Stimulated activated CD4-positive, alpha-beta T cell treated with anti-CD3 and anti-CD28 coated beads, TNF-alpha, amount 100 ng/mL, for 24 hours (primary cell): ENCODE measurements around the gene HSD11B2.
A peak's percentile ranks its signal among the peaks of the same experiment; 100 is the strongest.
"Not testable (repeated sequence)": the region's sequence is repeated elsewhere in the genome, so short reads cannot be mapped to it uniquely, and the experiment has no call there.

Experiments used
- DNase-seq, 3 experiments: peaks; one replicate each; pipeline ENCODE4 v3.0.0-alpha.2; 2020; ENCODE audit warnings: low read depth in 3 of 3

The HSD11B2 gene

DNA sequence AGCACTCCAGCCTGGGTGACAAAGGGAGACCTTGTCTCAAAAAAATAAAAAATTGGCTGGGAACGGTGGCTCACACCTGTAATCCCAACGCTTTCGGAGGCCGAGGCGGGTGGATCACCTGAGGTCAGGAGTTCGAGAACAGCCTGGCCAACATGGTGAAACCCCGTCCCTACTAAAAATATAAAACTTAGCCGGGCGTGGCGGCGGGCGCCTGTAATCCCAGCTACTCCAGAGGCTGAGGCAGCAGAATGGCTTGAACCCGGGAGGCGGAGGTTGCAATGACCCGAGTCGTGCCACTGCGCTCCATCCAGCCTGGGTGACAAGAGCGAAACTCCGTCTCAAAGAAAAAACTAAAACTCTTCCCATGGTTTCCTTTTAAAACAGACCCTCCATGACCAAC lies 15.5 kb upstream of the HSD11B2 start:
- DNase-seq: not testable (repeated sequence)

DNA sequence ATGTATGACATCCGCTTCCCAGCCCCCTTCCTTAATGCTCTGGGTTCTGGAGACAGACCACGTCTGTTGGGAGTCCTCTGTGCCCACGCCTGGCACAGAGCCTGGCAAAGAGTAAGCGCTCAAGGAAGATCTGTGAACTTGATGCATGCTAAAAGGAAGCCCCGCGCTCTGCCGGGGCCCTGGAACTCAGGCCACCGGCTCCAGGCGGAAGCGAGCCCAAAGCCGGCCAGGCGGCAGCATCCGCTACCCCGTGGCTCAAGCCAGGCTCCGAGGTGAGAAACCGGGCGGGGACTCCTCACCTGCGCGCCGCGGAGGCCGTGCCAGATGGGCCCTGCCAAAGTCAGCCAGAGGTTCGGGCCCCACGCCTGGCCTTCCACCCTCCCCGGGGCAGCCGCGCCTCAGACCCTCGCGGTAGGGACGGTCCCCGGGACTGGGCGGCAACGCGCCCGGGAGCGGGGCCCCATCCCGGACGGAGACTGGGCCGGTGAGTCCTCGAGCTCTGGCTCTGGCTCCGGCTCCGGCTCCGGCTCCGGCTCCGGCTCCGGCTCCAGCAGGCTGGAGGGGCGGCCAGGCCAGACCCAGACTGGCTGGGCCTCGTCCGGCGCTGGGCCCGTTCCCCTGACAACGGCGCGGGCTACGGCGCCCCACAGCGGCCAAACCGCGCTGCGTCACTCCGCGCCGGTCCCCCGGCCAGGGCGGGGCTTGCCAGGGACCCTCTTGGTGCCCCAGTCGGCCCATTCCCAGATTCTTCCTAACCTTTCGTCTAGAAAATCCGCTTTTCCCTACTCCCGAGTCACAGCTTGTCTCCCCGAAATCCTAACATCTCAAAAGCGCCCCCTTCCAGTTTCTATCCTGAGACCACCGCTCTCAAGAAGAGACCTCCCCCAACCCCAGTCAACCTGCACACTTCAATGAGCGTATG lies 14.8 kb upstream of the HSD11B2 start, which contains the start of gene ZDHHC1:
Gene ZDHHC1 (minus strand): TSS at position 606 of the 922 bp plus-strand sequence. CDS start 8,702 bp downstream, outside the sequence.
- DNase-seq: peak in 2 of 3 experiments; percentile 14 to 49

DNA sequence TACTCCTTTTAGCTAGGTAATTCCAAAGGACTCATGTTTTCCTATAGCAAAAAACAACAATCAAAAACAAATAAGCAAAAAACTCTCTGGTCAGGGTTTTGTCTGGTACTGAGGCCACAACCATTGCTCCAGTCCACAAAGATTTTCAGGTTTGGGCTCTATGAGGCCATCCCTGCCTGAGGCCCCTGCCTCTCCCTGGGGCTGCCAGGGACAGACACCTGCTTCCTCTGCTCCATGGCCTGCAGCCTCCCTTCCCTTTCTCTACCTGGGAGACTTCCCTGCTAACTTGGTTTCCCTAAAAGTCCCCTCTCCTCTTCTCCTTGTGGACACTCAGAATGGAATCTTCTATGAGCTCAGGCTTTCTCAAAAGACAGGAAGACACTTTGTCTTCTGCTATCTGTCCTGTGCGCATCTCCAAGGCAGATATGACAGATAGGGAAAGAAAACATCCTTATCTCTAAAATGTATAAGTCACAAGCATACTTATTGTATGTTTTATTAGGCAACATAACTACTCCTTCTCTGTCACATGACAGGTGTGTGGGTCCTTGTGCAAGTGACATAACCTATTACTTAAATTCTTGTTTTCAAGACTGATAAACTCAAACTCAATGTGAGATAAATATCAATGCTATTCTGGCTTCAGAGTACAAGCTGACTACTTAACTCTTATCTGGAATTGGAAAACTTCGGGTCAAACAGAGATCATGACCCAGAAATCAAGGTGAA lies 13.4 kb upstream of the HSD11B2 start:
- DNase-seq: no peak

DNA sequence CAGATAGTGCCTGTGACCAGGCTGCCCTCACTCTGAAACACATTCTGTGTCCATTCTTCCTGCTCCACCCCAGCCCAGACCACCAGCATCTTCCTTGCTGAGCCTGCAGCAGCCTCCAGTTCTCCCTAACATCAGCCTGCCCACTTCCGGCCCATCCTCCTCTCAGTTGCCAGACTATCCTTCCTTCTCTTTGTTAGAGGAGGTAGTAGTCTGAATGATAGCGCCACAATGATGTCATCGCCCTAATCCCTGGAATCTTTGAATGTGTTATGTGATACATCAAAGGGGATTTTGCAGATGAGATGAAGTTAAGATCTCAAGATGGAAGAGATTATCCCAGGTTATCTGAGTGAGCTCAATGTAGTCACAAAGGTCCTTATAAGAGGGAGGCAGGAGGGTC lies 11.4 kb upstream of the HSD11B2 start:
- DNase-seq: no peak

DNA sequence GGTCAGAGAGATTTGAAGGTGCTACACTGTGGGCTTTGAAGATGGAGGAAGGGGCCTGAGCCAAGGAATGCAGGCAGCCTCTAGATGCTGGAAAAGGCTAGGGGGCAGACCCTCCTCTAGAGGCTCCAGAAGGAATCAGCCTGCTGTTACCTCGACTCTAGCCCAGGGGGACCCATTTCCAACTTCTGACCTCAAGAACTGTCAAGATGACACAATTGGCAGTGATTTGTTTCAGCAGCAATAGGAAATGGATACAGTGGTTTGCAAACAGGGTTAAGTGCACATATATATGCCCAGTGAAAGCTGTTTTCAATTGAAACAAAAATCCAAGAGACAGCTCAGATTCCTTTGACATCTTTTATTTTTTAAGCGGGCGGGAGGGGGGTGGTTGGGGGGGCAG lies 11.0 kb upstream of the HSD11B2 start:
- no peak for DNase-seq

DNA sequence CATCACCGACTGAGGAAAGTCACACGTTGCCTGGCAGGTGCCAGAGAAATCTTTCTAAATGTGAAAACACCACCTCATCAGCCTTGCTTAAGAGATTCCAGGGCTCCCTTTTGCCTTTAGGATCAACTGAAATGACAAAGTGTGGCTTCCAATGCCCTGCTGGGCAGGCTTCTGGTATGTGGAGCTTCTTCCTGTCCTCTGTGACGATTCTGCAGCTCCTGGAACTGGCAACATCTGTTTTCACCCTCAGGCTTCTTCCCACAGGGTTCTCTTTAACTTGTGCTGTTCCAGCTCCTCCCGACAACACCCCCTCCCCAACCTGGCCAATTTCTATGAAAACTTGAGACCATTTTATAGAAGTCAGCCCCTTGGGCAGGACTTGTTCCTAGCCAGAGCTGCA lies 9.9 kb upstream of the HSD11B2 start:
- DNase-seq: no peak

DNA sequence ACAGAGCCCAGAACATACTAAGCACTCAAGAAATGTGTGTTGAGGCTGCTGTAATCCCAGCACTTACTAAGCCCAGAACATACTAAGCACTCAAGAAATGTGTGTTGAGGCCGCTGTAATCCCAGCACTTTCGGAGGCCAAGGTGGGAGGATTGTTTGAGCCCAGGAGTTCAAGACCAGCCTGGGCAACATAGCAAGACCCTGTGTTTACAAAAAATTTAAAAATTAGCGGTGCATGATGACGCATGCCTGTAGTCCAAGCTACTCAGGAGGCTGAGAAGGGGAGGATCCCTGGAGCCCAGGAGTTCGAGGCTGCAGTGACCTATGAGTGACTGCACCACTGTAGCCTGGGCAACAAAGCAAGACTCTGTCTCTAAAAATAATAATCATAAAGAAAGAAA lies 7.9 kb upstream of the HSD11B2 start:
- no peak for DNase-seq

DNA sequence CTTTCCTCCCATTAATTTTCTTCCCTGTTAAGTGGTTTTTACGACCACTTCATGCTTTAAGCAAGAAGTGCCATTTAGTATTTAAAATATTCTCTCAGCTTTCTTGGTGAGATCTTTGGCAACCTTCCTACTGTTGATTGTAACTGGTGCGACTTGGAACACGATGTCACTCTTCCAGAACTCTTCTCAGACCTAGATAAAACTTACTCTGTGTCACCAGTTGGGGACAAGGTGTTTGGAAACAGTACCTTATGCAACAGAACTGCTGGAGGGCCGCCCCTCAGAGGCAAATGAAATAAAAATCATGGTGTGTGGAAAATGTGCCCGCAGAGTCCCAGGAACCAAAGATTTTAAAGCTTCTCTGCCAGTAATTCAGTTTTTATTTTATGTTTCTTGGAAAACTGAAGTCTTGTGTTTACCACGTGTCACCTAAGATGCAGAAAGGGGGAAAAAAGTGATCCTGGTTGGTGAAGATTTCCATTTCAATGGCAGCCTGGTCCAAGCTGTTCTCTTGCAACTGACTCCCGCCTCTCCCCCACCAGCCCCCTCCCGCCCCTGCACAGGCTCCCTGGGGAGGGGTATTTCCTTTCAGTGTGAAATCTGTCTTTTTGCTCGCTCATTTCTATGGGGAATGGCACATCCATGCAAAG lies 7.2 kb upstream of the HSD11B2 start:
- DNase-seq: no peak

DNA sequence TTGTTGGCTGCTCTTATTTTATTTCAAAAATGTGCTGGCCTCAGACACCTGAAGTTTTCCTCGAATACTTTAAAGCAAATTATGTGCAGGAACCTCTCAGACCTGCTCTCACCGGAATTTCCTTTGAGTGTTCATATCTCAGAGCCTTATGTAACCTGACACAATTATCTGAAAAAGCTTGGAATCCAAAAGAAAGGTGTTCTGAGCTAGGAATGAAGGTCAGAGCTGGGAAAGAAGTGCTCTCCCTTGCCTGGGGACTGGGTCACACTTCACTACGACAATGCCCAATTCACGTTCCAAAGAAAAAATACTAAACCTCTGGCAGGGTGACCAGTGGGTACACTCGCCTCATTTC lies 6.7 kb upstream of the HSD11B2 start:
- DNase-seq: no peak

DNA sequence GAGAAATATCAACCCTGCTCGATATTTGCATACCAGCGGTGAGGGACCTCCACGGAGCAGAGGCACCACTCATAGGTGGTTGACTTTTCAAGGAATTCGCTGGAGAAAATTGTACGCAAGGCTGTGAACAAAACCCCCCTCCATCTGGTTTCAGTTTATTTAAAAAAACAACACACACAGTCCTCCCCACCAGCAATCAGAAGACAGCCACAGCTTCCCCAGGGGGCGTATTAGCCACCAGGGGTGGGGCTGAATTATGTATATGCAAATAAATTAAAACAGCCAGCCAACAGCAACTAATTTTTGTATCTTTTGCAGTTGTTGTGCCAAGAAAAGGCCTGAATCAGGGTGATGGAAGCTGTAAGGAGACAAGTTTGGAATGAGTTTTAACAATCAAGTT lies 5.9 kb upstream of the HSD11B2 start:
- DNase-seq: no peak

DNA sequence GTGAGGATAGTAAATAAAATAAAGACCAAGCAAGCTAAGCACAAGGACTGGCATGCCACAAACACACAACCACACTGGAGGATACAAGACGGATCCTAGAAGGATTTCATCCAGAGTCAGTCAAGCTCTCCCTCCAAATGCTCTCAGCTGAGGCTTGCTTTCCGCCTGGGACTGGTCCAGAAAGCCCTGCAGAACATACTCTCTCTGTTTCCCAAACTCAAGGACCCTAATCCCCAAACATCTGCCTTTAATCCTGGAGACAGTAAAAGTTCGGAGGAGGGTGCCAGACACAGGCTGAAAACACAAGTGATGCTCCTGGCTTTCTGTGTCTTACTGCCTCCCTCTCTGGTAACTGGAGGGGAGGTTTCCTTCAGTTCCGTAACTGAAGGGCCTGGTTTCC lies 5.3 kb upstream of the HSD11B2 start:
- no peak for DNase-seq

DNA sequence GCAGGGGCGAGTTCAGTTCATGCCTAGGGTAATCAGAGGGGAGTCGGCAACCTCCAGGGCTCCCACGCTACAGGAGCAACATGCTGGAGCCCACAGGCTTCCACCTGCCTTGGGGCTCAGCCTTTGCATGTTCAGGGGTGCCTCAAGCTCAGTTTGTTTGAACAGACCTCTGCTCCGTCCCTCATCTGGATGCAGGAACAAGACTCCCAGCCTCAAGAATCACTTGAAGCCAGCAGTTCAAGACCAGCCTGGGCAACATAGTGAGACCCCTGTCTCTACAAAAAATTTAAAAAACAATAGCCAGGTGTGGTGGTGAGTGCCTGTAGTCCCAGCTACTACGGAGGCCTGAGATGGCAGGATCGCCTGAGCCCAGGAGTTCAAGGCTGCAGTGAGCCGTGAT lies 4.9 kb upstream of the HSD11B2 start:
- DNase-seq: no peak

DNA sequence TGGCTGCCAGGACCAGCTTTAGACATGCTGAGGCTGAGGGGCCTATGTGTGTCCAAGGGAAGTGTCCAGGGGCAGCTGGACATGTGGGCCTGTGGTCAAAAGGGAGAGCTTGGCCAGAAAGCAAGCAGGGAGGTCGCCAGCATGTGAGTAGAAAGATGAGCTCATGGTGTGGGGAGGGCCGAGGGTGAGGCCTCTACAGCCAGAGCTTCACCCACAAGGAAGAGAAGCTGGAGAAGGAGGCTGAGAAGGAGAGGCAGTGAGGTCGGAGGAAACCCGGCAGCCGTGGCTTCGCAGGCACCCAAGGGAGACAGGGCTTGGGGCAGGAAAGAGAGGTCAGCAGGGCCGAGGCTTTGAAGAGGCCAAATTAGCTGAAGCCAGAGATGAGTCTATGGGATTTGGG lies 4.0 kb upstream of the HSD11B2 start:
- DNase-seq: no peak

DNA sequence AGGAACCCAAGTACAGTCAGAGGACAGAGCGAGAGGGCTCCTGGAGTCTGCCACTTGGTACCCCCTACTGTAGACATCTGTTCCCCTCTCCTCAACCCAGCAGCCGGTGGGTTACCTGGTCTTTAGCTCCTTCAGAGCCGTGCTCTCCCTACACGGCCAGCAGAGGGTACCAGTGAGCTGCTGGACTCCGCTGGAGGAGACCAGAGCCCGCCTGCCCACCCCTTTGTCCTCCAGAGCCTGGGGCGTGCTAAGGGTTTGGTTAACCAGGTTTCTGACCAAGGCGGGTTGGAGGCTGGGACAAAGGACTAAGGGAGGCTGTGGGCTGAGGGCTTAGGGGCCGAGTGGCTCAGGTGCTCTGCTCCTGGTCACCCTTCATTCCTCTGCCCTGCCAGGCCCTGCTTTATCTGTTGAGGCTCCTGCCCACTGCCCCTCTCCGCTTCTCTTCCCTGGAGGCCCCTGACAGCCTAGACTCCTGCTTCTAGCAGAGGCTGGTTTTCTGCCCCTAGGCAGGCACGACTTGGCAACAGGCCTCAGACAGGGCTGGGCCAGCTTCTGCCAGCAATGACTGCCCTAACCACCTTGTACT lies 2.7 kb upstream of the HSD11B2 start:
- DNase-seq: peak in 2 of 3 experiments; percentile 40 to 55

DNA sequence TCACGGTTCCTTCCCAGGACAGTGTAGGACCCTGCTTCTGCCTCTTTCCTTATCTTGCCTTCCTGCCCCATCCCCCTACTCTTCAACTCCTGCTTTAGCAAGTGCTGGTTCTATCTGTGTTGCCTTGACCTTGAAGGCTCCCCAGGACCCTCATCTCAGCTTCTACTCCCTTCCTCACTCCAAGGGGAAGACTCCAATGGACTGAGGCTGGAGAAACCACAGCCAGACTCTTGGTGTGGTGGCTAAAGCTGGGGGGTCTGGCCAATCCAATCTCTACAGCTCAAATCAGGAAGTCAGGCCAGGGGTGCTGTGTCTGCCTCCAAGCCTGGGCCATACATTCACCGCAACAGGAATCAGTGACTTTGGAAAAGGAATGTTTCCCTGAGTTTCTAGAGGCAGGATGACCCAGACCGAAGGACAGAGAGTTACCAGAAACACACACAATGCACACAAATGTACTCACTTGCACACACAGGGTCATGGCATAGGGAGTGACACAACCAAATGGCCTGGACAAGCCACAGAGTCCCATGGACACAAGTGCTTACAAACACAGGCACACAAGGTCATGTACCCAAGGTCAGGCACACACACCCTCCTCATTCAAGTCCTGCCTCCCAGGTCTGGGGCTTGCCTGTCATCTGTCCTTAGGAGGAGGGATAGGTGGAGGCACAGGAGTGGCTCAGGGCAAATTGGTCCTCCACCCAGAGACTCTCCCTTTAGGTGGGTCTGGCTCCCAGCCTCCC lies 1.7 kb upstream of the HSD11B2 start:
- no peak for DNase-seq

DNA sequence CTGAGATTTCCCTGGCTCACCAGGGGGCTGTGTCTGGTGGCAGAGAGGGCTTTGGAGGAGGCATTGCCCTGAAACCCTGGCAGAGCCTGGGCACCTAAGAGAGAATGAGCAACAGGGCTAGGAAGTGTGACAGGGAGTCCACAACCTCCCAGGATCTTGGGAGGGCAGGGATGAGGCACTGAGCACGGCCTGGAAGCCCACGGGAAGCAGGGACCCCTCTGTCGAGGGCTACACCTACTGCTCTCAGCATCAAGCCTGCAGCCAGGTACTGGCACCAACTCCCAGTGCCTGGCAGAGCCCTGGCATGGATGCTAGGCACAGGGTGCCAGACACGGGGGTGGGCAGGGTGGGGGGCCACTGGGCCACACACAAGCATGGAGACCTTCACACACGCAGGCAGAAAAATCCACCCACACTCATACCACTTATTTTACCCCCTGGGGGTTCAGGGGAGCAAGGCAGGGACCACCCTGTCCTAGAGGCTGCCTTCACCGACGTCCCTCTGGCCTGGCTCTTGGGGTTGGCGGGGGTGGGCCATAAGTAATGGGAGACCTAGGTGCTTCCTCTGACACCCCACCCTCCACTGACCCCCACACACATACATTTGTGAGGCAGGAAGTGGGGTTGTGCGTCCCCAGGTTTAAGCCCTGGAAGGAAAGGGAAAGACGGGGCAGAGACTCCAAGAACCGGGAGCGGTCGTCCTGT lies 970 bp upstream of the HSD11B2 start:
- no peak for DNase-seq

DNA sequence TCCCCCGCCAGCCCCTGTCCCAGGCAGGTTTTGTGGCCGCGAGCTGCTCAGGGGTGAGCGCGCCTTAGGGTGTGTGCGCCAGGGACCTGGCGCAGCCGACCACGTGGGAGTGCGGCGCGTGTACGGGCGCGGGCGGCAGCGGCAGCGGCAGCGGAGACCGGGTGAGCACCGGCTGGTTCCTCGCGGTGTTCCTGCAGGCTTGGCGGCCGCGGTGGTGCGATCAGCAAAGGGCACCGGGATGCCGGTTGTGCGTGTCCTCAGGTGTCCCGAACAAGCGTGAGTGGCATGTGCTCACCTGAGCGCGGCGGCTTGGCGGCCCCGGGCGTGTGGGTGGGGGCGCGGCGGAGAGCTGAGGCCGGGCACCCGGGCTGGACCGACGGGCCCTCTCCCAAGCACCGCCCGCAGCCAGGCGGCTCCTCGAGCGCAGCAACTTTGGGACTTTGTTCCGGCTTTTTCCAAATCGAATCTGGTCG lies 381 bp upstream of the HSD11B2 start:
- peak in 1 of 3 experiments; percentile 43 for DNase-seq

DNA sequence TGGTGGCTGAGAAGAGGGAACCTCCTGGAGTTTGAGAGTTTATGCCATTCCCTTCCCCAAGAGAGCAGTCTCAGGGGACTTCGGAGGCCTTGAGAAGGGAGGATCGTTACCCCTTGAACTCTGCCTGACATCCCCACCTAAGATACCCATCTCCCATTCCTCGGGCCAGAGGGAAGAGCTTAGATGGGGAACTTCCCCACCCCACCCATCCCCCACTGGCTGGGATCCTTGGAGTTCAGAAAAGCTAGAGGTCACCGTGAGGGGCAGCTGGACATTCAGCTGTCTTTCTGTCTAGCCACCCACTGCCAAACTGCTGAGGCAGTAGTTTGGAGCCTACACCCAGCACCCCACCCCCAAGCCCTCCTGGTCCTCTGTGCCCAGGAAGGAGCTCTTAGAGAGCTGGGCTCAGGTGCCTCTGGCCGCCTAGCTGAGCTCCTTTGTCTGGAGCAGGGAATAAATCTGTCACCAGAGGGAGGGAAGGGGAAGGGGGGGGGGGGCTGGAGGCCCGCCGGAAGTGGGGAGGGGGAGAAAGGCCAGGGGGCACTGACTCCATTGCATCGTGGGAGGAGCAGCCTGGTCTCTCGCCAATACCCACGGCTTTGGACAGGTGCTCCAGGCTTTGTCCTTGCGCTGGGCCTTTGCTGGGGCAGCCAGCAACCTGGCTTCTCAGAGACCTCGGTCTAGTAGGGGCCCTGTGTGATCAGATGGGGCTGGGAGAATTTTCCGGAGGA lies 1.0 kb downstream of the HSD11B2 start:
- DNase-seq: no peak

DNA sequence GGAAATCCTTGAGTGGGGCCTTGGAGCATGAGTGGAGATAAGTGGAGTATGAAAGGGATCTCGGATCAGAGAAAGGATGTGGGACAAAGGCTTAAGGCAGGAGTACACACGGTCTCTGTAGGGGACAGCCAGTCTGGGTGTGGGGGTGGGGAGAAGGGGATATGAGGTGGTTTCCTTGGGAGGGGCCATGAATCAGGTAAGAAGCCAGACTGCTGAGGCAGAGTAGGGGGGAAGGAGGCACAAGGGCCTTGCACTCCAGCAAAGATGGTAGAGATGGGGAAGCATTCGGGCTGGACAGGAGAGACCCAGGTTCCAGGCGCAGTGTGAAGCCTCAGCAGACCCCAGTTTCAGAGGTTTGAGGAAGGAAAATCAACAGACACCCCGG lies 1.6 kb downstream of the HSD11B2 start:
- DNase-seq: no peak

DNA sequence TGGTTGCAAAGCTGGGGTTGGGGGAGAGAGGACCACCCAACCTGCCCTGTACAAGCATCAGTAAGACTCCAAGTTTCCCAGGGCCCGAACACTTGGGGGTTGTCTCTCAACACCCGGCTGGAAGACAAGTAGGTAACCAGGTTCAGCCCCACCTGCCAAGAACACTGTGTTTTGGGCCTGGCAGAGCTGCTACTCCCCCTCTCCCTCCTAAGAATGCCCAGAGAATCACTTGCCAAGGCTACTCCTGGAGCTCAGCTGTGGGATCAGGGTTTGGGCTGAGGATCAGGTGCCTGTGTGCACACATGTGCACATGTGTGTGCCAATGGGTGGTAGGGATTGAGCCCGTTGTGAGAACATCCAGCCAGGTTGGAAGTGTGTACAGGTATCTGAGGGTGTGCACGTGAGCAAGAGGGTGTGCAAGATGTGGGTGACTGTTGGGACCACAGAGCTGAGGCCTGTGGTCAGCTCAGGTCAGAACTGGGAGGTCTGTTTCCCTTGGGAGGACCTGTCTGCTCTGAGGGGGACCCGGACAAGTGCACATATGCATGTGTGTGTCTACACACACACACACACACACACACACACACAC lies 2.3 kb downstream of the HSD11B2 start:
- no peak for DNase-seq
